ENCODE data around the gene GASK1B.

- no peak for TF ChIP-seq POLR2A (IDR thresholded peaks at IDR 0.05)
- no peak for TF ChIP-seq CTCF (IDR thresholded peaks at IDR 0.05)
Observed at GRCh38 chr4:158213466-158213865, 40.6 kb upstream of the GASK1B start.

Data from heart left ventricle (tissue), 13 donors.